ENCODE data around the gene PARD3. TPM values are rescaled to one million over a fixed set of nuclear protein-coding genes. Genes with fewer than 3 reads are reported as not detected.

The PARD3 gene
- total and polyA plus RNA-seq, 2 donors (not counting 1 experiment from before 2014, with no cell fraction given): 24.0 to 46.4 TPM

GRCh38 chr10:34157501-34157900, 657.6 kb downstream of the PARD3 start:
- Histone ChIP-seq H2AFZ (ENCODE audit: low read length) (no peak overlapping the region), H4K20me1 (ENCODE audit: control insufficient read depth, extremely low read depth, insufficient read depth, low read length) (no peaks in the 10 kb centered on the region), H3K4me3 (replicated peaks in 1 of 4; ENCODE audit: control extremely low read depth in 1 of 4, insufficient read depth in 1 of 4, low read depth in 3 of 4, low read length in 4 of 4) (no peak overlapping the region), H3K36me3 (ENCODE audit: control insufficient read depth, insufficient read depth, low read length) (no peaks in the 10 kb centered on the region), H3K9me3 (ENCODE audit: control insufficient read depth, insufficient read depth, low read depth, low read length) (no peaks in the 10 kb centered on the region), H3K79me2 (ENCODE audit: control insufficient read depth, insufficient read depth, low read length) (no peaks in the 10 kb centered on the region), H3K4me1 (ENCODE audit: control insufficient read depth, extremely low read depth, insufficient read depth, low read length) (peaks cover 11% of the 10 kb centered on the region), H3K27me3 (ENCODE audit: control insufficient read depth, insufficient read depth, low read length) (no peaks in the 10 kb centered on the region), H3K27ac (ENCODE audit: insufficient read depth, low read length) (no peak overlapping the region), H3K4me2 (ENCODE audit: extremely low read depth, insufficient read depth, low read length) (no peak overlapping the region), H3K9ac (ENCODE audit: insufficient read depth, low read length) (no peak overlapping the region)
- peak in 1 of 2 donors; percentile 50 for DNase-seq (ENCODE audit: low read depth in 2 of 2)
- no peak for TF ChIP-seq CTCF (conservative IDR thresholded peaks at IDR 0.05 in 1 of 2, IDR thresholded peaks at IDR 0.05 in 1 of 2; ENCODE audit: low read depth in 1 of 2, low read length in 2 of 2)
- TF ChIP-seq EZH2 (IDR thresholded peaks at IDR 0.05; ENCODE audit: low read length, missing control alignments): no peak

- TF ChIP-seq CTCF (conservative IDR thresholded peaks at IDR 0.05 in 1 of 2, IDR thresholded peaks at IDR 0.05 in 1 of 2; ENCODE audit: low read depth in 1 of 2, low read length in 2 of 2) (peak; percentile 21 to 31), EZH2 (IDR thresholded peaks at IDR 0.05; ENCODE audit: low read length, missing control alignments) (no peak)
- peak; percentile 54 to 60 for DNase-seq (ENCODE audit: low read depth in 2 of 2)
- no peak overlapping the region for H2AFZ ChIP-seq (ENCODE audit: low read length)
- no peaks in the 10 kb centered on the region for H3K79me2 ChIP-seq (ENCODE audit: control insufficient read depth, insufficient read depth, low read length)
- no peak overlapping the region for H3K27ac ChIP-seq (ENCODE audit: insufficient read depth, low read length)
- H3K9ac ChIP-seq (ENCODE audit: insufficient read depth, low read length): no peak overlapping the region
- no peaks in the 10 kb centered on the region for H3K9me3 ChIP-seq (ENCODE audit: control insufficient read depth, insufficient read depth, low read depth, low read length)
- peak overlapping the region; percentile 65 for H3K4me2 ChIP-seq (ENCODE audit: extremely low read depth, insufficient read depth, low read length)
- no peaks in the 10 kb centered on the region for H3K36me3 ChIP-seq (ENCODE audit: control insufficient read depth, insufficient read depth, low read length)
- H3K4me1 ChIP-seq (ENCODE audit: control insufficient read depth, extremely low read depth, insufficient read depth, low read length): peaks cover 11% of the 10 kb centered on the region
- no peaks in the 10 kb centered on the region for H4K20me1 ChIP-seq (ENCODE audit: control insufficient read depth, extremely low read depth, insufficient read depth, low read length)
- H3K4me3 ChIP-seq (replicated peaks in 1 of 4; ENCODE audit: control extremely low read depth in 1 of 4, insufficient read depth in 1 of 4, low read depth in 3 of 4, low read length in 4 of 4): no peak overlapping the region
- no peaks in the 10 kb centered on the region for H3K27me3 ChIP-seq (ENCODE audit: control insufficient read depth, insufficient read depth, low read length)
These were observed 658.2 kb downstream of the PARD3 start for GRCh38 chr10:34156781-34157425.

DNA sequence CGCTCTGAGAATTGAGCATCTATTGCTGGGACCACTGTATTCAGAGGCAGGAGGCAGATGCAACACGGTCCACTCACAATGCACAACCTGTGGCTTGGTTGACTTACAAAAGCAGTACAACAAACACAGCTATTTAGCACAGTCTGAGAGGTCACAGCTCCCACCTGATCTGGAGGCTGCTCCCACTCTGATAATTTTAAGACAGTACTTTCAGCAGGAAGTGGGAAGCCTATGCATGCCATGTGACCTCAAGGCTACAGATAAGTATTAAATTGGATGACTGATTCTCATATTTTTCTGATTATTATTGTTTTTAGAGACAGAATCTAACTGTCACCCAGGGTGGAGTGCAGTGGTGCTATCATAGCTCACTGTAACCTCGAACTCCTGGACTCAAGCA, 659.3 kb downstream of the PARD3 start:
- DNase-seq (ENCODE audit: low read depth in 2 of 2): no peak
- Histone ChIP-seq H3K79me2 (ENCODE audit: control insufficient read depth, insufficient read depth, low read length) (no peaks in the 10 kb centered on the region), H2AFZ (ENCODE audit: low read length) (no peak overlapping the region), H3K4me1 (ENCODE audit: control insufficient read depth, extremely low read depth, insufficient read depth, low read length) (peaks cover 11% of the 10 kb centered on the region), H3K9me3 (ENCODE audit: control insufficient read depth, insufficient read depth, low read depth, low read length) (no peaks in the 10 kb centered on the region), H3K27ac (ENCODE audit: insufficient read depth, low read length) (no peak overlapping the region), H3K36me3 (ENCODE audit: control insufficient read depth, insufficient read depth, low read length) (no peaks in the 10 kb centered on the region), H3K27me3 (ENCODE audit: control insufficient read depth, insufficient read depth, low read length) (no peaks in the 10 kb centered on the region), H3K9ac (ENCODE audit: insufficient read depth, low read length) (no peak overlapping the region), H3K4me3 (replicated peaks in 1 of 4; ENCODE audit: control extremely low read depth in 1 of 4, insufficient read depth in 1 of 4, low read depth in 3 of 4, low read length in 4 of 4) (no peak overlapping the region), H3K4me2 (ENCODE audit: extremely low read depth, insufficient read depth, low read length) (no peak overlapping the region), H4K20me1 (ENCODE audit: control insufficient read depth, extremely low read depth, insufficient read depth, low read length) (no peaks in the 10 kb centered on the region)
- TF ChIP-seq EZH2 (IDR thresholded peaks at IDR 0.05; ENCODE audit: low read length, missing control alignments) (no peak), CTCF (conservative IDR thresholded peaks at IDR 0.05 in 1 of 2, IDR thresholded peaks at IDR 0.05 in 1 of 2; ENCODE audit: low read depth in 1 of 2, low read length in 2 of 2) (no peak)

All from fibroblast of lung (primary cell).